Amniotic epithelial cell (primary cell): ENCODE data around the gene APOL5.
A peak's percentile ranks its signal among the peaks of the same experiment; 100 is the strongest.
"Not testable (repeated sequence)": the region's sequence is repeated elsewhere in the genome, so short reads cannot be mapped to it uniquely, and the experiment has no call there.

Experiments
- DNase-seq: peaks from one replicate; pipeline ENCODE4 v3.0.0-alpha.2; 2010; ENCODE audit warnings: low read depth

The APOL5 gene

GRCh38 chr22:35717572-35717971, at the start of gene APOL5:
Gene APOL5 (plus strand): TSS chr22:35717872. CDS start chr22:35717872, 0 bp downstream.
- no peak for DNase-seq

- DNase-seq, result no peak
These were observed 43.3 kb upstream of the APOL5 start for GRCh38 chr22:35674335-35674734.

GRCh38 chr22:35676065-35676464, 41.6 kb upstream of the APOL5 start:
- DNase-seq, result not testable (repeated sequence)

GRCh38 chr22:35677460-35678187, 40.0 kb upstream of the APOL5 start:
- no peak for DNase-seq

GRCh38 chr22:35678836-35679235, 38.8 kb upstream of the APOL5 start:
- DNase-seq, result no peak

- peak; percentile 21 for DNase-seq
These were observed 38.2 kb upstream of the APOL5 start for GRCh38 chr22:35679492-35679891.

GRCh38 chr22:35681454-35682052, 36.1 kb upstream of the APOL5 start:
- no peak for DNase-seq

GRCh38 chr22:35683560-35683959, 34.1 kb upstream of the APOL5 start:
- DNase-seq, result no peak

- DNase-seq, result peak; percentile 75
These were observed 33.4 kb upstream of the APOL5 start for GRCh38 chr22:35684270-35684700.

GRCh38 chr22:35684732-35685131, 32.9 kb upstream of the APOL5 start:
- DNase-seq, result no peak

GRCh38 chr22:35685731-35686130, 31.9 kb upstream of the APOL5 start:
- DNase-seq, result peak; percentile 19

- no peak for DNase-seq
These were observed 31.4 kb upstream of the APOL5 start for GRCh38 chr22:35686298-35686697.

GRCh38 chr22:35687461-35687860, 30.2 kb upstream of the APOL5 start:
- no peak for DNase-seq

- no peak for DNase-seq
These were observed 28.6 kb upstream of the APOL5 start for GRCh38 chr22:35688913-35689675.

- no peak for DNase-seq
These were observed 27.7 kb upstream of the APOL5 start for GRCh38 chr22:35690001-35690400.

- no peak for DNase-seq
These were observed 22.5 kb upstream of the APOL5 start for GRCh38 chr22:35695202-35695601.

- DNase-seq, result no peak
These were observed 20.5 kb upstream of the APOL5 start for GRCh38 chr22:35697142-35697541.

GRCh38 chr22:35699852-35700251, 17.8 kb upstream of the APOL5 start:
- not testable (repeated sequence) for DNase-seq

GRCh38 chr22:35703861-35704584, 13.6 kb upstream of the APOL5 start:
- peak; percentile 51 for DNase-seq

- peak; percentile 91 for DNase-seq
These were observed 12.5 kb upstream of the APOL5 start for GRCh38 chr22:35705141-35705540.

- DNase-seq, result no peak
These were observed 9.2 kb upstream of the APOL5 start for GRCh38 chr22:35708453-35708852.

- no peak for DNase-seq
These were observed 8.8 kb upstream of the APOL5 start for GRCh38 chr22:35708917-35709316.
